GM19397 (cell line): ENCODE results near the gene CYP39A1.
"Not testable (repeated sequence)": the region's sequence is repeated elsewhere in the genome, so short reads cannot be mapped to it uniquely, and the experiment has no call there.

Experiments
- ATAC-seq: cut with Tn5 transposase; IDR thresholded peaks from one replicate; pipeline ENCODE4 v1.9.1; 2021; ENCODE audit warnings: mild to moderate bottlenecking, moderate library complexity; ENCODE audit not compliant: unreplicated experiment

CYP39A1 gene

GRCh38 chr6:46651006-46651405, 1.6 kb downstream of the CYP39A1 start:
- ATAC-seq: no peak

- ATAC-seq: no peak
Measured at GRCh38 chr6:46648869-46649492, 3.6 kb downstream of the CYP39A1 start.

- not testable (repeated sequence) for ATAC-seq
Measured at GRCh38 chr6:46648108-46648507, 4.5 kb downstream of the CYP39A1 start.

- ATAC-seq: no peak
Measured at GRCh38 chr6:46645265-46645664, 7.4 kb downstream of the CYP39A1 start.

- ATAC-seq: no peak
Measured at GRCh38 chr6:46642928-46643751, 9.5 kb downstream of the CYP39A1 start.

- ATAC-seq: no peak
Measured at GRCh38 chr6:46638650-46639049, 14.0 kb downstream of the CYP39A1 start.

- no peak for ATAC-seq
Measured at GRCh38 chr6:46637933-46638332, 14.7 kb downstream of the CYP39A1 start.

GRCh38 chr6:46637145-46637544, 15.5 kb downstream of the CYP39A1 start:
- ATAC-seq: no peak

GRCh38 chr6:46635462-46635861, 17.2 kb downstream of the CYP39A1 start:
- no peak for ATAC-seq

GRCh38 chr6:46632053-46632452, 20.6 kb downstream of the CYP39A1 start:
- ATAC-seq: no peak

- no peak for ATAC-seq
Measured at GRCh38 chr6:46629691-46630090, 22.9 kb downstream of the CYP39A1 start.

- ATAC-seq: no peak
Measured at GRCh38 chr6:46628976-46629375, 23.6 kb downstream of the CYP39A1 start.

- ATAC-seq: no peak
Measured at GRCh38 chr6:46628498-46628897, 24.1 kb downstream of the CYP39A1 start.

- ATAC-seq: no peak
Measured at GRCh38 chr6:46626976-46627375, 25.6 kb downstream of the CYP39A1 start.

- ATAC-seq: no peak
Measured at GRCh38 chr6:46626228-46626909, 26.2 kb downstream of the CYP39A1 start.

- no peak for ATAC-seq
Measured at GRCh38 chr6:46618726-46619125, 33.9 kb downstream of the CYP39A1 start.

- no peak for ATAC-seq
Measured at GRCh38 chr6:46612645-46613044, 40.0 kb downstream of the CYP39A1 start.

- no peak for ATAC-seq
Measured at GRCh38 chr6:46610862-46611553, 41.6 kb downstream of the CYP39A1 start.

GRCh38 chr6:46606338-46606737, 46.3 kb downstream of the CYP39A1 start:
- no peak for ATAC-seq

GRCh38 chr6:46605091-46605797, 47.4 kb downstream of the CYP39A1 start:
- ATAC-seq: no peak

- no peak for ATAC-seq
Measured at GRCh38 chr6:46598215-46598614, 54.4 kb downstream of the CYP39A1 start.
